Neuronal stem cell (in vitro differentiated cells): ENCODE data around the gene ZNF718.
"Not testable (repeated sequence)": the region's sequence is repeated elsewhere in the genome, so short reads cannot be mapped to it uniquely, and the experiment has no call there.

Experiments used
- DNase-seq: peaks from one replicate; pipeline ENCODE4 v3.0.0-alpha.2; 2013; ENCODE audit warnings: low spot score
- H2AFZ ChIP-seq: one replicate; pipeline ENCODE4 v1.6.1; 2013; ENCODE audit warnings: mild to moderate bottlenecking, low read length, inconsistent platforms
- H2AK5ac ChIP-seq: 2 replicates; pipeline ENCODE4 v1.6.1; 2013; ENCODE audit warnings: low read depth, mild to moderate bottlenecking, inconsistent platforms, low read length, moderate library complexity, mixed read lengths
- H2BK120ac ChIP-seq: 2 replicates; pipeline ENCODE4 v1.6.1; 2013; ENCODE audit warnings: low read depth, mild to moderate bottlenecking, inconsistent platforms, low read length, moderate library complexity, mixed read lengths
- H2BK12ac ChIP-seq: one replicate; pipeline ENCODE4 v1.6.1; 2013; ENCODE audit warnings: low read length, inconsistent platforms
- H2BK15ac ChIP-seq: 2 replicates; pipeline ENCODE4 v1.6.1; 2013; ENCODE audit warnings: mild to moderate bottlenecking, low read length, inconsistent platforms, mixed read lengths
- H2BK5ac ChIP-seq: one replicate; pipeline ENCODE4 v1.6.1; 2013; ENCODE audit warnings: inconsistent platforms, mild to moderate bottlenecking, low read length, moderate library complexity
- H3K14ac ChIP-seq: one replicate; pipeline ENCODE4 v1.6.1; 2013; ENCODE audit warnings: low read length, inconsistent platforms
- H3K18ac ChIP-seq: 2 replicates; pipeline ENCODE4 v1.6.1; 2013; ENCODE audit warnings: low read length, inconsistent platforms
- H3K23ac ChIP-seq: 2 replicates; pipeline ENCODE4 v1.6.1; 2013; ENCODE audit warnings: low read depth, mild to moderate bottlenecking, mixed read lengths, low read length, inconsistent platforms; ENCODE audit not compliant: poor library complexity
- H3K27ac ChIP-seq: replicated peaks from 3 replicates; pipeline ENCODE4 v1.5.1; 2013; ENCODE audit warnings: low read length, inconsistent platforms
- H3K27me3 ChIP-seq, 3 experiments: 2 replicates each; pipeline ENCODE4 v1.6.1; 2013; ENCODE audit warnings: low read length in 3 of 3, mild to moderate bottlenecking in 2 of 3, inconsistent platforms in 1 of 3, low read depth in 1 of 3, mixed read lengths in 1 of 3, moderate library complexity in 1 of 3; ENCODE audit not compliant: control insufficient read depth in 3 of 3, insufficient read depth in 3 of 3
- H3K36me3 ChIP-seq, 2 donors: replicated peaks in 1 of 2; 2 replicates each; pipeline ENCODE4 v1.6.1; 2013; ENCODE audit warnings: low read length in 2 of 2; ENCODE audit not compliant: control insufficient read depth in 2 of 2, insufficient read depth in 2 of 2
- H3K4ac ChIP-seq: 2 replicates; pipeline ENCODE4 v1.6.1; 2013; ENCODE audit warnings: inconsistent platforms, mild to moderate bottlenecking, low read length, moderate library complexity
- H3K4me1 ChIP-seq, 2 donors: 1 replicate in 1 of 2; 2 replicates in 1 of 2; pipeline ENCODE4 v1.6.1; 2013; ENCODE audit warnings: low read length in 2 of 2, low read depth in 1 of 2; ENCODE audit not compliant: control insufficient read depth in 2 of 2, insufficient read depth in 1 of 2
- H3K4me2 ChIP-seq: one replicate; pipeline ENCODE4 v1.6.1; 2013; ENCODE audit warnings: mild to moderate bottlenecking, low read length, inconsistent platforms; ENCODE audit not compliant: insufficient read depth, poor library complexity, severe bottlenecking
- H3K4me3 ChIP-seq, 2 donors: 2 replicates each; pipeline ENCODE4 v1.5.1; 2013; ENCODE audit warnings: low read length in 2 of 2, mild to moderate bottlenecking in 2 of 2, inconsistent platforms in 1 of 2, moderate library complexity in 1 of 2
- H3K79me1 ChIP-seq: one replicate; pipeline ENCODE4 v1.6.1; 2013; ENCODE audit warnings: low read depth, mild to moderate bottlenecking, inconsistent platforms, low read length, moderate library complexity
- H3K9ac ChIP-seq: one replicate; pipeline ENCODE4 v1.6.1; 2013; ENCODE audit warnings: mild to moderate bottlenecking, low read depth, low read length, inconsistent platforms; ENCODE audit not compliant: poor library complexity
- H3K9me3 ChIP-seq, 2 donors: replicated peaks in 1 of 2; 2 replicates each; pipeline versions ENCODE3 to v1.6.1; 2013; ENCODE audit warnings: low read length in 2 of 2, mild to moderate bottlenecking in 2 of 2, inconsistent platforms in 1 of 2, low read depth in 1 of 2, mixed read lengths in 1 of 2, moderate library complexity in 1 of 2; ENCODE audit not compliant: control insufficient read depth in 2 of 2, insufficient read depth in 1 of 2
- H4K8ac ChIP-seq: one replicate; pipeline ENCODE4 v1.6.1; 2013; ENCODE audit warnings: low read depth, mild to moderate bottlenecking, inconsistent platforms, low read length, moderate library complexity
- H4K91ac ChIP-seq: one replicate; pipeline ENCODE4 v1.6.1; 2013; ENCODE audit warnings: low read length, low read depth, mild to moderate bottlenecking, inconsistent platforms; ENCODE audit not compliant: poor library complexity
- WGBS, 2 donors: extraction: QIAGEN DNeasy Blood & Tissue Kit; methylation state at CpG; one replicate each; pipeline ENCODE4 v1.1.7; 2013; ENCODE audit warnings: missing lambda C conversion rate in 2 of 2, mixed read lengths in 1 of 2; ENCODE audit not compliant: insufficient read length in 2 of 2, insufficient replicate concordance in 1 of 2; ENCODE audit errors: extremely low coverage in 2 of 2; 5-methylcytosine and 5-hydroxymethylcytosine counted together

ZNF718 gene

DNA sequence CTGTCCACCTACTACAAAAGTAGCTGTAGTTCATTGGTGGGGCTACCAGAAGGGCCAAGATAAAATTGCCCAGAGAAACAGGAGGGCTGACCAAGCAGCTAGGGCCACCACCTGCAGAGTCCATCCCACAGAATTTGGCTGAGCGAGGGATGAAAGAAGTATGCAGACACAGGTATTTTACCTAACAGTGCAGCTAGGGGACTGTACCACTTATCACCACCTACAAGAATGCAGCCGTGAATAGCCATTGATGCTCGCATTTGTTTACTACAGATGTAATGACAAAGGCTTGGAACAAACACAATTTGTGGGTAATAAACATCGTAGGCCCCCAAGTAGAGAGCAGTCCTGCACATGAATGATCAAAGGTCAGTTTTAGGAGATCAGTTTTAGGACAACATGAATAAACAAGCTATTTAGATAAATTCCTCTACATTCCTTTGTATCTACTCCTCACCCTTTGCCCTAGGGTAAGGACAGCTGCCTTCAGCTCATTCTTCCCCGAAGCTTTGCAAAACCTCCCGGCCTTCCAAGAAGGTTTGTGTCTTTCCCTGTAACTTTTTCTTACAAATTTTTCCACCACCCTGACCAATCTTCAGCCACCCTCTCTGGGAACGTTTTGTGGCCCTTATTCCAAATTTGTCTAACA lies 49.5 kb downstream of the ZNF718 start:
- H2AFZ ChIP-seq = no peak overlapping the region
- H3K4me1 ChIP-seq = no peaks in the 10 kb centered on the region
- H3K23ac ChIP-seq = no peak overlapping the region
- peaks cover 20 to 69% of the 10 kb centered on the region in 2 donors for H3K9me3 ChIP-seq
- H3K36me3 ChIP-seq = no peaks in the 10 kb centered on the region
- H3K27me3 ChIP-seq = no peaks in the 10 kb centered on the region
- no peaks in the 10 kb centered on the region for H3K79me1 ChIP-seq
- no peak overlapping the region for H3K4me2 ChIP-seq
- DNase-seq = no peak
- H2BK15ac ChIP-seq = no peak overlapping the region
- no peak overlapping the region for H3K27ac ChIP-seq
- no peak overlapping the region for H4K8ac ChIP-seq
- no peak overlapping the region for H2BK12ac ChIP-seq
- no peak overlapping the region for H3K4me3 ChIP-seq
- H2BK5ac ChIP-seq = no peak overlapping the region
- H3K4ac ChIP-seq = no peak overlapping the region
- no peak overlapping the region for H4K91ac ChIP-seq
- WGBS, 2 donors = no CpG with 5 or more reads among the region's 7 CpGs
- no peak overlapping the region for H3K18ac ChIP-seq
- H3K9ac ChIP-seq = no peak overlapping the region
- no peak overlapping the region for H2AK5ac ChIP-seq
- H2BK120ac ChIP-seq = no peak overlapping the region
- H3K14ac ChIP-seq = no peak overlapping the region

GRCh38 chr4:175986-176385 lies 51.7 kb downstream of the ZNF718 start:
- no peak overlapping the region for H2BK120ac ChIP-seq
- H3K9me3 ChIP-seq = peaks cover 20 to 81% of the 10 kb centered on the region in 2 donors
- no peaks in the 10 kb centered on the region for H3K36me3 ChIP-seq
- no peak overlapping the region for H2BK12ac ChIP-seq
- no peak for DNase-seq
- no peak overlapping the region for H3K4me3 ChIP-seq
- H4K8ac ChIP-seq = no peak overlapping the region
- no peak overlapping the region for H3K9ac ChIP-seq
- H3K27ac ChIP-seq = no peak overlapping the region
- no peak overlapping the region for H2BK5ac ChIP-seq
- H3K27me3 ChIP-seq = no peaks in the 10 kb centered on the region
- H3K23ac ChIP-seq = no peak overlapping the region
- no peaks in the 10 kb centered on the region for H3K4me1 ChIP-seq
- H2AK5ac ChIP-seq = no peak overlapping the region
- H2AFZ ChIP-seq = no peak overlapping the region
- no peak overlapping the region for H2BK15ac ChIP-seq
- H3K18ac ChIP-seq = no peak overlapping the region
- H3K79me1 ChIP-seq = no peaks in the 10 kb centered on the region
- no peak overlapping the region for H3K4ac ChIP-seq
- H4K91ac ChIP-seq = no peak overlapping the region
- no peak overlapping the region for H3K4me2 ChIP-seq
- H3K14ac ChIP-seq = no peak overlapping the region

GRCh38 chr4:176995-177394 lies 52.7 kb downstream of the ZNF718 start:
- no peak overlapping the region for H2AFZ ChIP-seq
- H3K14ac ChIP-seq = no peak overlapping the region
- H3K4ac ChIP-seq = no peak overlapping the region
- DNase-seq = no peak
- no peak overlapping the region for H4K8ac ChIP-seq
- no peak overlapping the region for H2BK12ac ChIP-seq
- no peak overlapping the region for H2BK120ac ChIP-seq
- H3K4me3 ChIP-seq = no peak overlapping the region
- H3K9ac ChIP-seq = no peak overlapping the region
- no peak overlapping the region for H2BK15ac ChIP-seq
- no peak overlapping the region for H3K4me2 ChIP-seq
- H3K36me3 ChIP-seq = no peaks in the 10 kb centered on the region
- no peaks in the 10 kb centered on the region for H3K27me3 ChIP-seq
- WGBS, 2 donors = no CpG with 5 or more reads among the region's 1 CpG
- H4K91ac ChIP-seq = no peak overlapping the region
- H2AK5ac ChIP-seq = no peak overlapping the region
- no peak overlapping the region for H2BK5ac ChIP-seq
- H3K27ac ChIP-seq = no peak overlapping the region
- H3K79me1 ChIP-seq = no peaks in the 10 kb centered on the region
- H3K4me1 ChIP-seq = no peaks in the 10 kb centered on the region
- no peak overlapping the region for H3K18ac ChIP-seq
- H3K23ac ChIP-seq = no peak overlapping the region
- H3K9me3 ChIP-seq = peaks cover 20 to 78% of the 10 kb centered on the region in 2 donors

DNA sequence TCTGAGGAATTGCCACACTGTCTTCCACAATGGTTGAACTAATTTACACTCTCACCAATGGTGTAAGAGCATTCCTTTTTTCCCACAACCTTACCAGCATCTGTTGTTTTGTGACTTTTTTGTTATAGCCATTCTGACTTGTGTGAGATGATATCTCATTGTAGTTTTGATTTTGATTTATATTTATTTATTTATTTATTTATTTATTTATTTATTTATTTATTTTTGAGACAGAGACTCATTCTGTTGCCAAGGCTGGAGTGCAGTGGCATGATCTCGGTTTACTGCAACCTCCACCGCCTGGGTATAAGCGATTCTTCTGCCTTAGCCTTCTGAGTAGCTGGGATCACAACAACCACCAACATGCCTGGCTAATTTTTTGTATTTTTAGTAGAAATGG lies 57.9 kb downstream of the ZNF718 start:
- H3K9me3 ChIP-seq = peaks cover 2 to 60% of the 10 kb centered on the region in 2 donors
- not testable (repeated sequence) for H3K9ac ChIP-seq, H3K36me3 ChIP-seq, H2AFZ ChIP-seq, H3K27ac ChIP-seq, DNase-seq, H2BK12ac ChIP-seq, H3K79me1 ChIP-seq, H3K4me1 ChIP-seq, H4K91ac ChIP-seq, H3K23ac ChIP-seq, H3K4me3 ChIP-seq, H4K8ac ChIP-seq, H3K4me2 ChIP-seq, H2AK5ac ChIP-seq, H2BK15ac ChIP-seq, H3K14ac ChIP-seq, H3K27me3 ChIP-seq, H2BK120ac ChIP-seq, H2BK5ac ChIP-seq, H3K4ac ChIP-seq, H3K18ac ChIP-seq
- no CpG with 5 or more reads among the region's 3 CpGs for WGBS, 2 donors
